HEK293 (cell line): Measurements from ENCODE around the gene DST.

ENCODE experiments used
- CTCF ChIP-seq: fragments of 450-650 bp; formaldehyde crosslinking; IDR thresholded peaks from 2 replicates; pipeline ENCODE4 v1.5.1; 2016; ENCODE audit warnings: missing biosample characterization, missing genetic modification characterization
- SALL2 ChIP-seq: fragments of 450-650 bp; formaldehyde crosslinking; IDR thresholded peaks from 2 replicates; pipeline ENCODE4 v1.5.0; 2017; ENCODE audit warnings: missing biosample characterization, mild to moderate bottlenecking, missing genetic modification characterization, borderline replicate concordance
- TCF7L2 ChIP-seq: IDR thresholded peaks from 2 replicates; pipeline ENCODE4 v1.6.1; 2011; ENCODE audit warnings: low read depth, mild to moderate bottlenecking, inconsistent platforms, low read length, moderate library complexity, borderline replicate concordance
- YY1 ChIP-seq: fragments of 450-650 bp; formaldehyde crosslinking; IDR thresholded peaks from 2 replicates; pipeline ENCODE4 v1.5.1; 2018; ENCODE audit warnings: missing biosample characterization, missing genetic modification characterization
- ZNF121 ChIP-seq: fragments of 450-650 bp; formaldehyde crosslinking; IDR thresholded peaks from 2 replicates; pipeline ENCODE4 v1.5.1; 2016; ENCODE audit warnings: missing biosample characterization, missing genetic modification characterization
- ZNF133 ChIP-seq: fragments of 450-650 bp; formaldehyde crosslinking; IDR thresholded peaks from 2 replicates; pipeline ENCODE4 v1.5.1; 2016; ENCODE audit warnings: missing biosample characterization, missing genetic modification characterization
- ZNF274 ChIP-seq, 2 experiments: fragments of 200-500 bp in 1 of 2; fragments of 450-650 bp in 1 of 2; sonication (Bioruptor generic) in 1 of 2; formaldehyde crosslinking in 1 of 2; IDR thresholded peaks; 2 replicates each; pipeline versions ENCODE4 v1.5.1 to v1.6.1; 2014 to 2016; ENCODE audit warnings: borderline replicate concordance in 1 of 2, inconsistent platforms in 1 of 2, low read length in 1 of 2, missing biosample characterization in 1 of 2, missing genetic modification characterization in 1 of 2
- ZNF292 ChIP-seq: fragments of 450-650 bp; formaldehyde crosslinking; IDR thresholded peaks from 2 replicates; pipeline ENCODE4 v1.5.1; 2016; ENCODE audit warnings: low read depth, missing biosample characterization, missing genetic modification characterization, borderline replicate concordance
- ZNF302 ChIP-seq: fragments of 450-650 bp; formaldehyde crosslinking; IDR thresholded peaks from 2 replicates; pipeline ENCODE4 v1.5.1; 2016; ENCODE audit warnings: missing biosample characterization, missing genetic modification characterization, low read depth
- ZNF530 ChIP-seq: fragments of 450-650 bp; formaldehyde crosslinking; IDR thresholded peaks from 2 replicates; pipeline ENCODE4 v1.5.1; 2016; ENCODE audit warnings: low read depth, missing biosample characterization, missing genetic modification characterization

GRCh38 chr6:56686429-56686828 is 43.7 kb upstream of the DST start:
- TF ChIP-seq TCF7L2 = no peak
- no peak for TF ChIP-seq CTCF (tag by site-specific recombination)
- TF ChIP-seq ZNF302 (tag by site-specific recombination) = no peak
- no peak for TF ChIP-seq SALL2 (tag by site-specific recombination)
- no peak for TF ChIP-seq ZNF121 (tag by site-specific recombination)
- no peak for TF ChIP-seq ZNF274 (IDR thresholded peaks at IDR 0.05; ENCODE audit: low read length)
- no peak for TF ChIP-seq ZNF274 (tag by site-specific recombination; IDR thresholded peaks at IDR 0.05; ENCODE audit: borderline replicate concordance)
- no peak for TF ChIP-seq ZNF530 (tag by site-specific recombination)
- no peak for TF ChIP-seq ZNF133 (tag by site-specific recombination)
- TF ChIP-seq ZNF292 (tag by site-specific recombination) = no peak
- no peak for TF ChIP-seq YY1
